GM12878 (cell line): Measurements from ENCODE around the gene CHST8. TPM values are rescaled to one million over a fixed set of nuclear protein-coding genes. Genes with fewer than 3 reads are reported as not detected.

Experiments used
- ATAC-seq: fragments of 200-7000 bp; cut with Tn5 transposase; 3 replicates; pipeline ENCODE4 v1.9.1; 2020; ENCODE audit warnings: mild to moderate bottlenecking, moderate library complexity
- BruUV-seq: library from RNA; stranded (reverse); fragments of 400-500 nt; replicated peaks from 2 replicates; lab custom pipeline; 2021; lab: Mats Ljungman, UMichigan
- CTCF ChIA-PET: fragments of 300-600 bp; sonication (Branson Sonifier 250); formaldehyde crosslinking; extraction: SDS; loops from one replicate; lab custom pipeline; 2021; ENCODE audit warnings: inconsistent platforms; lab: Yijun Ruan, JAX
- POLR2A ChIA-PET: fragments of 350-600 bp; formaldehyde crosslinking; extraction: SDS; loops from one replicate; lab custom pipeline; 2021; ENCODE audit warnings: inconsistent platforms; lab: Charles Lee
- RAD21 ChIA-PET: fragments of 300-600 bp; sonication (Branson Sonifier 250); formaldehyde crosslinking; loops from one replicate; lab custom pipeline; 2023; ENCODE audit warnings: antibody characterized with exemption; ENCODE audit not compliant: unreplicated experiment; lab: Charles Lee
- SMC1A ChIA-PET: fragments of 300-600 bp; sonication (Branson Sonifier 250); formaldehyde crosslinking; loops from one replicate; lab custom pipeline; 2023; ENCODE audit not compliant: unreplicated experiment, uncharacterized antibody; lab: Charles Lee
- DNase-seq: peaks from one replicate; pipeline ENCODE4 v3.0.0-alpha.2; 2011; ENCODE audit warnings: low read depth, low spot score
- FAIRE-seq: peaks from 3 replicates; lab custom pipeline; 2011; peaks lifted over from hg19 to GRCh38; lab: Jason Lieb, UNC
- H2AFZ ChIP-seq: 2 replicates; pipeline ENCODE4 v1.6.0; 2011; ENCODE audit warnings: low read depth, low read length, control low read depth; ENCODE audit not compliant: control insufficient read depth
- H3K27ac ChIP-seq: 2 replicates; pipeline ENCODE4 v1.5.1; 2011; ENCODE audit warnings: control low read depth; ENCODE audit not compliant: control insufficient read depth, insufficient read depth
- H3K27me3 ChIP-seq, 2 experiments: replicated peaks in 1 of 2; 2 replicates each; pipeline versions ENCODE4 v1.6.0 to v1.6.1; 2011; ENCODE audit warnings: low read length in 1 of 2; ENCODE audit not compliant: control insufficient read depth in 2 of 2, insufficient read depth in 2 of 2
- H3K36me3 ChIP-seq, 2 experiments: 2 replicates each; pipeline ENCODE4 v1.5.1; 2011; ENCODE audit warnings: low read length in 1 of 2; ENCODE audit not compliant: control insufficient read depth in 2 of 2, insufficient read depth in 2 of 2
- H3K4me1 ChIP-seq: 2 replicates; pipeline ENCODE4 v1.6.1; 2011; ENCODE audit warnings: mild to moderate bottlenecking, low read length, moderate library complexity, mixed read lengths; ENCODE audit not compliant: control insufficient read depth, insufficient read depth
- H3K4me2 ChIP-seq: 2 replicates; pipeline ENCODE4 v1.6.0; 2011; ENCODE audit warnings: control low read depth; ENCODE audit not compliant: control insufficient read depth, insufficient read depth
- H3K4me3 ChIP-seq: fragments of 200-600 bp; sonication (generic); 2 replicates; pipeline ENCODE4 v1.5.1; 2016
- H3K79me2 ChIP-seq: 2 replicates; pipeline ENCODE4 v1.6.0; 2011; ENCODE audit warnings: low read length; ENCODE audit not compliant: control insufficient read depth, insufficient read depth
- H3K9ac ChIP-seq: 2 replicates; pipeline ENCODE4 v1.8.0; 2011; ENCODE audit warnings: low read length, control low read depth, mixed read lengths; ENCODE audit not compliant: control insufficient read depth, insufficient read depth
- H3K9me3 ChIP-seq: replicated peaks from 3 replicates; pipeline ENCODE4 v1.5.1; 2011; ENCODE audit warnings: mild to moderate bottlenecking, low read length; ENCODE audit not compliant: control insufficient read depth, insufficient read depth
- H4K20me1 ChIP-seq: 2 replicates; pipeline ENCODE4 v1.6.0; 2011; ENCODE audit not compliant: control insufficient read depth, insufficient read depth
- FOS ChIP-seq: IDR thresholded peaks from 3 replicates; pipeline ENCODE4 v1.6.1; 2011; ENCODE audit warnings: borderline replicate concordance; ENCODE audit not compliant: insufficient read length; ENCODE audit errors: extremely low read depth
- NR2C2 ChIP-seq: IDR thresholded peaks from 2 replicates; pipeline ENCODE4 v1.6.1; 2011; ENCODE audit warnings: borderline replicate concordance, low read depth; ENCODE audit not compliant: control insufficient read depth, insufficient read length
- NR2F1 ChIP-seq: fragments of 450-650 bp; conservative IDR thresholded peaks from 2 replicates; pipeline ENCODE4 v1.6.1; 2017; ENCODE audit warnings: mild to moderate bottlenecking
- RAD51 ChIP-seq: fragments of 450-650 bp; IDR thresholded peaks from 2 replicates; pipeline ENCODE4 v1.6.1; 2016; ENCODE audit warnings: moderate library complexity, mild to moderate bottlenecking, inconsistent platforms
- SIX5 ChIP-seq: IDR thresholded peaks from 2 replicates; pipeline ENCODE4 v1.6.1; 2011; ENCODE audit warnings: mild to moderate bottlenecking, low read depth, low read length, moderate library complexity; ENCODE audit not compliant: severe bottlenecking
- SMAD5 ChIP-seq: IDR thresholded peaks from 2 replicates; pipeline ENCODE4 v1.6.1; 2016; ENCODE audit warnings: antibody characterized with exemption, low read depth
- TCF12 ChIP-seq: IDR thresholded peaks from 2 replicates; pipeline ENCODE4 v1.6.1; 2011; ENCODE audit warnings: low read depth, mild to moderate bottlenecking, low read length
- WGBS: methylation state at CpG from one replicate; pipeline ENCODE4 v1.1.6; 2016; ENCODE audit warnings: low lambda C conversion rate; ENCODE audit not compliant: insufficient replicate concordance, insufficient coverage; ENCODE audit errors: missing lambda C conversion rate; 5-methylcytosine and 5-hydroxymethylcytosine counted together
- in situ Hi-C: fragments of 300-500 bp; cut with MboI; formaldehyde crosslinking; loops from 9 replicates; pipeline ENCODE4 v1.14.3; 2018; ENCODE audit warnings: mixed read lengths
- intact Hi-C: fragments of 100-400 bp; cut with micrococcal nuclease; formaldehyde crosslinking; loops from one replicate; pipeline ENCODE4 v1.14.2; 2022; ENCODE audit not compliant: unreplicated experiment
- polyA plus RNA-seq, 11 experiments: library from polyadenylated mRNA; depleted of rRNA in 4 of 11; unstranded in 6 of 11; stranded (reverse) in 5 of 11; fragments of >200 nt; fragmentation: Nextera tagmentation in 4 of 11; fragmentation: Illumina TruSeq in 1 of 11; extraction: Ambion mirVana in 4 of 11; extraction: Trizol in 1 of 11; gene quantifications; 1 replicate in 1 of 11; 2 replicates in 10 of 11; pipeline versions ENCODE4 v1.2.1 to v1.2.3, GENCODE V29; 2011 to 2016; ENCODE audit warnings: inconsistent platforms in 2 of 11, missing spikeins in 2 of 11, low read depth in 1 of 11
- total RNA-seq, 4 experiments: library from RNA; depleted of rRNA in 3 of 4; stranded (reverse); fragments of >200 nt in 3 of 4; fragmentation: Illumina TruSeq in 1 of 4; extraction: Trizol in 1 of 4; gene quantifications; 2 replicates each; pipeline versions ENCODE4 v1.2.1 to v1.2.3, GENCODE V29; 2013 to 2021
- TF ChIP-seq, protein P1 (sequence below): IDR thresholded peaks from 2 replicates; pipeline ENCODE4 v1.6.1; 2011; ENCODE audit warnings: borderline replicate concordance, low read depth, mild to moderate bottlenecking, moderate library complexity, low read length; ENCODE audit not compliant: insufficient read depth, poor library complexity, severe bottlenecking

CHST8 gene
- total and polyA plus RNA-seq, 10 of the 15 experiments (the other 5 are each of a cell fraction or from before 2014, with no cell fraction given): 0.06 TPM; not detected in 9

DNA sequence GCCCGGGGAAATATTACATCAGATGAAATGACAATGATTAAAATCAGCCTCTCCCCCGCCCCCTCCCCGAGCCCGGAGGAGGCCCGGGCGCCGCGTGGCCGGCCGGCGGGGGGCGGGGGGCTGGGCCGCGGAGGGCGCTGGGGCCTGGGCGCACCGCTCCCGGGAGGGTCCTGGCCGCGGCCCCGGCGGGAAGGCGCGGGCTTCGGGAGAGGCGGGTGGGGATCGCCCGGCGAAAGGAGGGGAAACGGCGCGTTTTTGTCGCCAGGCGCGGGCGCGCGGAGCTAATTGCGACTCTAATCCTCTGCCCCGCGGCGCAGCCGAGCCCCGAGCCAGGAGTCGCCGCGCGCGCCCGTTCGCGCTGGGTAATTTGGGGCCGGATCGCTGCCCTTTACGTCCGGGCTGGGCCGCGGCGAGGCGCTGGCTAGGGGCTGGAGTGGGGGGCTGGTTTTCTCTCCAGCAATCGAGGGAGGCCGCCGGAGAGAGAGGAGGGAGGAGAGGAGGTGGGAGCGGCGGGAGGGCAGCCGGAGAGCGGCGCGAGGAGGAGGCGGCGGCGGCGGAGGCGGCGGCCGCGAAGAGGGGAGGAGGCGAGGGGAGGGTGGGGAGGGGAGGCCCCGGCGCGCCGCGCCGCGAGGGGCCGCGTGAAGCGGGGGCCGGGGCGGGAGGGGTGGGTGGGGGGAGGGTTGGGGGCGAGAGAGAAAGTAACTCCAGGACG lies 174.6 kb downstream of the CHST8 start, which contains the start of gene KCTD15:
Gene KCTD15, plus strand, starts transcription at position 707 of the 712 bp plus-strand sequence. CDS start 3,585 bp downstream, outside the sequence.
- Histone ChIP-seq H3K9me3 (no peaks in the 10 kb centered on the region), H3K27ac (no peak within 1 kb of the TSS), H3K79me2 (no peaks in the 10 kb centered on the region), H3K36me3 (no peaks in the 10 kb centered on the region), H3K27me3 (peaks cover 4 to 5% of the 10 kb centered on the region in 2 experiments), H2AFZ (no peak within 1 kb of the TSS), H3K4me1 (no peaks in the 10 kb centered on the region), H3K4me2 (peak within 1 kb of the TSS; percentile 74), H3K9ac (no peak within 1 kb of the TSS), H4K20me1 (no peaks in the 10 kb centered on the region), H3K4me3 (peak within 1 kb of the TSS; percentile 36; the same call in 1 of the 2 replicates)
- SMC1A ChIA-PET: no interaction called here
- no peak for DNase-seq
- no peak for ATAC-seq
- RAD21 ChIA-PET: no interaction called here
- intact Hi-C loops: no loop called here
- in situ Hi-C loops: loop anchor here (25.0 kb wide), 1 partner anchor 916 kb away; no protein-coding TSS in a partner anchor
- FAIRE-seq: no peak
- 2% methylated on average over 37 of the region's 92 CpGs for WGBS
- no TSS peak for BruUV-seq
- POLR2A ChIA-PET: no interaction called here
- TF ChIP-seq SIX5 (no peak), SMAD5 (no peak), TCF12 (no peak), NR2C2 (no peak), RAD51 (no peak), NR2F1 (no peak), FOS (no peak)
- TF ChIP-seq, protein P1, sequence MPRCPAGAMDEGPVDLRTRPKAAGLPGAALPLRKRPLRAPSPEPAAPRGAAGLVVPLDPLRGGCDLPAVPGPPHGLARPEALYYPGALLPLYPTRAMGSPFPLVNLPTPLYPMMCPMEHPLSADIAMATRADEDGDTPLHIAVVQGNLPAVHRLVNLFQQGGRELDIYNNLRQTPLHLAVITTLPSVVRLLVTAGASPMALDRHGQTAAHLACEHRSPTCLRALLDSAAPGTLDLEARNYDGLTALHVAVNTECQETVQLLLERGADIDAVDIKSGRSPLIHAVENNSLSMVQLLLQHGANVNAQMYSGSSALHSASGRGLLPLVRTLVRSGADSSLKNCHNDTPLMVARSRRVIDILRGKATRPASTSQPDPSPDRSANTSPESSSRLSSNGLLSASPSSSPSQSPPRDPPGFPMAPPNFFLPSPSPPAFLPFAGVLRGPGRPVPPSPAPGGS: no peak
- CTCF ChIA-PET: no interaction called here
